IMR-90 (cell line): ENCODE results near the gene NBPF11.
"Not testable (repeated sequence)": the region's sequence is repeated elsewhere in the genome, so short reads cannot be mapped to it uniquely, and the experiment has no call there.

Source experiments
- BHLHE40 ChIP-seq: fragments of 150-350 bp; IDR thresholded peaks from 2 replicates; pipeline ENCODE4 v1.6.1; 2016; ENCODE audit warnings: mild to moderate bottlenecking, low read depth, low read length
- CEBPB ChIP-seq: IDR thresholded peaks from 2 replicates; pipeline ENCODE4 v1.6.1; 2012; ENCODE audit warnings: low read depth, low read length, improper control_type of control experiment
- FOS ChIP-seq: fragments of 150-350 bp; IDR thresholded peaks from 2 replicates; pipeline ENCODE4 v1.6.1; 2016; ENCODE audit warnings: low read depth, low read length
- MAFK ChIP-seq: IDR thresholded peaks from 2 replicates; pipeline ENCODE4 v1.6.1; 2012; ENCODE audit warnings: low read depth, low read length, improper control_type of control experiment
- MAZ ChIP-seq: IDR thresholded peaks from 2 replicates; pipeline ENCODE4 v1.6.1; 2012; ENCODE audit warnings: low read depth, mild to moderate bottlenecking, low read length, improper control_type of control experiment, moderate library complexity, borderline replicate concordance
- POLR2A ChIP-seq: IDR thresholded peaks from 2 replicates; pipeline ENCODE4 v1.6.1; 2012; ENCODE audit warnings: mild to moderate bottlenecking, low read depth, low read length
- RAD21 ChIP-seq: IDR thresholded peaks from 2 replicates; pipeline ENCODE4 v1.6.1; 2012; ENCODE audit warnings: low read length, improper control_type of control experiment
- RCOR1 ChIP-seq: IDR thresholded peaks from 2 replicates; pipeline ENCODE4 v1.6.1; 2012; ENCODE audit warnings: mild to moderate bottlenecking, low read length, improper control_type of control experiment; ENCODE audit not compliant: insufficient replicate concordance
- SMC3 ChIP-seq: fragments of 150-350 bp; IDR thresholded peaks from 2 replicates; pipeline ENCODE4 v1.6.1; 2016; ENCODE audit warnings: low read depth, mild to moderate bottlenecking, antibody characterized with exemption, low read length, moderate library complexity
- TF ChIP-seq, protein P1 (sequence below): conservative IDR thresholded peaks from 2 replicates; pipeline ENCODE4 v1.5.1; 2012; ENCODE audit warnings: mild to moderate bottlenecking, low read depth, low read length, improper control_type of control experiment
- TF ChIP-seq, protein P2 (sequence below): fragments of 150-350 bp; IDR thresholded peaks from 2 replicates; pipeline ENCODE4 v1.6.1; 2017; ENCODE audit warnings: mild to moderate bottlenecking, antibody characterized with exemption, low read length, low read depth

DNA sequence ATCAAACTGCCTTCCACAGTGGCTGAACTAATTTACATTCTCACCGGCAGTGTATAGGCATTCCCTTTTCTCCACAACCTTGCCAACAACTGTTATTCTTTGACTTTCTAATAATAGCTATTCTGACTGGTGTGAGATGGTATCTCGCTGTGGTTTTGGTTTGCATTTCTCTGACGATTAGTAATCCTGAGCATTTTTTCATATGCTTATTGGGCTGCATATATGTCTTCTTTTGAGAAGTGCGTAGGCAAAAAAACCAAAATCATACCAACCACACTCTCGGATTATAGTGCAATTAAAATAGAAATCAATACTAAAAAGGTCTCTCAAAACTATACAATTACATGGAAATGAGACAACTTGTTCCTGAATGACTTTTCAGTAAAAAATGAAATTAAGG, 78.7 kb downstream of the NBPF11 start:
- not testable (repeated sequence) for TF ChIP-seq POLR2A, CEBPB, BHLHE40, SMC3, RAD21, FOS, MAZ, RCOR1, MAFK
- TF ChIP-seq, protein P1, sequence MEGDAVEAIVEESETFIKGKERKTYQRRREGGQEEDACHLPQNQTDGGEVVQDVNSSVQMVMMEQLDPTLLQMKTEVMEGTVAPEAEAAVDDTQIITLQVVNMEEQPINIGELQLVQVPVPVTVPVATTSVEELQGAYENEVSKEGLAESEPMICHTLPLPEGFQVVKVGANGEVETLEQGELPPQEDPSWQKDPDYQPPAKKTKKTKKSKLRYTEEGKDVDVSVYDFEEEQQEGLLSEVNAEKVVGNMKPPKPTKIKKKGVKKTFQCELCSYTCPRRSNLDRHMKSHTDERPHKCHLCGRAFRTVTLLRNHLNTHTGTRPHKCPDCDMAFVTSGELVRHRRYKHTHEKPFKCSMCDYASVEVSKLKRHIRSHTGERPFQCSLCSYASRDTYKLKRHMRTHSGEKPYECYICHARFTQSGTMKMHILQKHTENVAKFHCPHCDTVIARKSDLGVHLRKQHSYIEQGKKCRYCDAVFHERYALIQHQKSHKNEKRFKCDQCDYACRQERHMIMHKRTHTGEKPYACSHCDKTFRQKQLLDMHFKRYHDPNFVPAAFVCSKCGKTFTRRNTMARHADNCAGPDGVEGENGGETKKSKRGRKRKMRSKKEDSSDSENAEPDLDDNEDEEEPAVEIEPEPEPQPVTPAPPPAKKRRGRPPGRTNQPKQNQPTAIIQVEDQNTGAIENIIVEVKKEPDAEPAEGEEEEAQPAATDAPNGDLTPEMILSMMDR: not testable (repeated sequence)
- TF ChIP-seq, protein P2, sequence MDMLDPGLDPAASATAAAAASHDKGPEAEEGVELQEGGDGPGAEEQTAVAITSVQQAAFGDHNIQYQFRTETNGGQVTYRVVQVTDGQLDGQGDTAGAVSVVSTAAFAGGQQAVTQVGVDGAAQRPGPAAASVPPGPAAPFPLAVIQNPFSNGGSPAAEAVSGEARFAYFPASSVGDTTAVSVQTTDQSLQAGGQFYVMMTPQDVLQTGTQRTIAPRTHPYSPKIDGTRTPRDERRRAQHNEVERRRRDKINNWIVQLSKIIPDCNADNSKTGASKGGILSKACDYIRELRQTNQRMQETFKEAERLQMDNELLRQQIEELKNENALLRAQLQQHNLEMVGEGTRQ: not testable (repeated sequence)
